Liver (tissue), 3 donors: Measurements from ENCODE around the gene ANKRD11.

Experiments used
- FOXA1 ChIP-seq: IDR thresholded peaks from 2 replicates; pipeline ENCODE4 v1.6.1; 2016; ENCODE audit warnings: antibody characterized with exemption
- FOXA2 ChIP-seq: IDR thresholded peaks from 2 replicates; pipeline ENCODE4 v1.6.1; 2016; ENCODE audit warnings: antibody characterized with exemption
- HNF4A ChIP-seq, 2 donors: conservative IDR thresholded peaks; 2 replicates each; pipeline ENCODE4 v1.6.1; 2016; ENCODE audit warnings: antibody characterized with exemption in 2 of 2, mild to moderate bottlenecking in 2 of 2
- JUND ChIP-seq, 2 donors: IDR thresholded peaks; 2 replicates each; pipeline ENCODE4 v1.6.1; 2016; ENCODE audit warnings: antibody characterized with exemption in 2 of 2
- RAD21 ChIP-seq, 2 donors: IDR thresholded peaks; 2 replicates each; pipeline ENCODE4 v1.6.1; 2016; ENCODE audit warnings: antibody characterized with exemption in 2 of 2, mild to moderate bottlenecking in 2 of 2
- RXRA ChIP-seq, 2 donors: IDR thresholded peaks; 2 replicates each; pipeline ENCODE4 v1.6.1; 2017 to 2018; ENCODE audit warnings: antibody characterized with exemption in 2 of 2, mild to moderate bottlenecking in 1 of 2
- SP1 ChIP-seq: IDR thresholded peaks from 2 replicates; pipeline ENCODE4 v1.6.1; 2018; ENCODE audit warnings: antibody characterized with exemption, mild to moderate bottlenecking
- TAF1 ChIP-seq: conservative IDR thresholded peaks from 2 replicates; pipeline ENCODE4 v1.6.1; 2016; ENCODE audit warnings: antibody characterized with exemption, mild to moderate bottlenecking
- YY1 ChIP-seq: IDR thresholded peaks from 2 replicates; pipeline ENCODE4 v1.6.1; 2016; ENCODE audit warnings: antibody characterized with exemption, mild to moderate bottlenecking
- TF ChIP-seq, protein P1 (sequence below): fragments of 150-350 bp; IDR thresholded peaks from 2 replicates; pipeline ENCODE4 v1.5.1; 2017; ENCODE audit warnings: improper control_type of control experiment, low read depth, low read length; ENCODE audit not compliant: missing input control
- TF ChIP-seq, protein P2 (sequence below): IDR thresholded peaks from 2 replicates; pipeline ENCODE4 v1.6.1; 2016; ENCODE audit warnings: antibody characterized with exemption
- TF ChIP-seq, protein P3 (sequence below): IDR thresholded peaks from 2 replicates; pipeline ENCODE4 v1.6.1; 2016; ENCODE audit warnings: antibody characterized with exemption
- donor health status: healthy.
- donor health status: healthy.

DNA sequence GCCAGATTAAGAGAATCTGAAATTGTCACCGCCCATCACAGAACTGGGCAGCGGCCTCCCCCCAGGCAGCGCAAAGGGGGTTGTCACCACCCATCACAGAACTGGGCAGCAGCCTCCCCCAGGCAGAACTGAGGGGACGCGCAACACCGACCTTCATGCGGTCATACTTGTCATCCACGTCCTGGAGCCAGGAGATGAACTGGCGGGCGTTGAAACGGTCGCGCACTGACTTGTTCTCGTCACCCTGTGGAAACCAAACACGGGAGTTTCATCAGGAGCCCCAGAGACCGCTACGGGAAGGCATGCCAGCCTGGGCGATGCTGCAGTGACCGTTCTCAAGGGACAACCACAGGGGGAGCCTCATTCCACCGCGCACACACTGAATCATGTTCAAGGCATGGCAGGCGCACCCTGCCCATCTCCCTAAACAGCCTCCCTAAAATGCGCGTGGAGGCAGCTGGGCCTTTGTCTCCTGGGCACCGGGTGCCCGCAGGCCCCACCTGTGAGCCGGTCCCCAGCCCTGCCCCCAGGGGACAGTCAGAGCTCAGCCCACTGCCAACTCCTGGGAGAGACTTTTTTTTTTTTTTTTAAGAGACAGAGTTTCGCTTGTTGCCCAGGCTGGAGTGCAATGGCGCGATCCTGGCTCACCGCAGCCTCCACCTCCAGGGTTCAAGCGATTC lies 219.6 kb downstream of the ANKRD11 start:
- TF ChIP-seq SP1 (no peak), YY1 (no peak), RAD21 (IDR thresholded peaks at IDR 0.05) (no peak), FOXA1 (no peak), RXRA (IDR thresholded peaks at IDR 0.05) (no peak), TAF1 (no peak), HNF4A (conservative IDR thresholded peaks at IDR 0.05) (no peak), FOXA2 (no peak), JUND (IDR thresholded peaks at IDR 0.05) (no peak)
- TF ChIP-seq, protein P1, sequence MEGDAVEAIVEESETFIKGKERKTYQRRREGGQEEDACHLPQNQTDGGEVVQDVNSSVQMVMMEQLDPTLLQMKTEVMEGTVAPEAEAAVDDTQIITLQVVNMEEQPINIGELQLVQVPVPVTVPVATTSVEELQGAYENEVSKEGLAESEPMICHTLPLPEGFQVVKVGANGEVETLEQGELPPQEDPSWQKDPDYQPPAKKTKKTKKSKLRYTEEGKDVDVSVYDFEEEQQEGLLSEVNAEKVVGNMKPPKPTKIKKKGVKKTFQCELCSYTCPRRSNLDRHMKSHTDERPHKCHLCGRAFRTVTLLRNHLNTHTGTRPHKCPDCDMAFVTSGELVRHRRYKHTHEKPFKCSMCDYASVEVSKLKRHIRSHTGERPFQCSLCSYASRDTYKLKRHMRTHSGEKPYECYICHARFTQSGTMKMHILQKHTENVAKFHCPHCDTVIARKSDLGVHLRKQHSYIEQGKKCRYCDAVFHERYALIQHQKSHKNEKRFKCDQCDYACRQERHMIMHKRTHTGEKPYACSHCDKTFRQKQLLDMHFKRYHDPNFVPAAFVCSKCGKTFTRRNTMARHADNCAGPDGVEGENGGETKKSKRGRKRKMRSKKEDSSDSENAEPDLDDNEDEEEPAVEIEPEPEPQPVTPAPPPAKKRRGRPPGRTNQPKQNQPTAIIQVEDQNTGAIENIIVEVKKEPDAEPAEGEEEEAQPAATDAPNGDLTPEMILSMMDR, result no peak
- TF ChIP-seq, protein P2, sequence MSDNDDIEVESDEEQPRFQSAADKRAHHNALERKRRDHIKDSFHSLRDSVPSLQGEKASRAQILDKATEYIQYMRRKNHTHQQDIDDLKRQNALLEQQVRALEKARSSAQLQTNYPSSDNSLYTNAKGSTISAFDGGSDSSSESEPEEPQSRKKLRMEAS, result no peak
- TF ChIP-seq, protein P3, sequence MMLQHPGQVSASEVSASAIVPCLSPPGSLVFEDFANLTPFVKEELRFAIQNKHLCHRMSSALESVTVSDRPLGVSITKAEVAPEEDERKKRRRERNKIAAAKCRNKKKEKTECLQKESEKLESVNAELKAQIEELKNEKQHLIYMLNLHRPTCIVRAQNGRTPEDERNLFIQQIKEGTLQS, result no peak
